GM12801 (cell line): ENCODE data around the gene TRUB2.

ENCODE experiments used
- CTCF ChIP-seq: IDR thresholded peaks from one replicate; pipeline ENCODE4 v1.5.1; 2011; ENCODE audit warnings: control low read depth; ENCODE audit not compliant: insufficient read length; ENCODE audit errors: extremely low read depth

The TRUB2 gene

GRCh38 chr9:128322404-128323211 is at the start of gene TRUB2, which contains the start of gene COQ4:
TRUB2 (minus strand) TSS chr9:128322447; CDS start chr9:128322408, 39 bp downstream.
COQ4 (plus strand) TSS chr9:128322839; CDS start chr9:128322859, 20 bp downstream.
- TF ChIP-seq CTCF: no peak

- no peak for TF ChIP-seq CTCF
Observed at GRCh38 chr9:128371630-128372117, 49.4 kb upstream of the TRUB2 start.

- no peak for TF ChIP-seq CTCF
Observed at GRCh38 chr9:128370752-128371629, 48.7 kb upstream of the TRUB2 start, which contains the start of gene URM1. URM1 (plus strand) TSS chr9:128371374; CDS start chr9:128371381, 7 bp downstream.

GRCh38 chr9:128370367-128370751 is 48.1 kb upstream of the TRUB2 start:
- TF ChIP-seq CTCF: no peak

GRCh38 chr9:128369024-128369706 is 46.9 kb upstream of the TRUB2 start:
- no peak for TF ChIP-seq CTCF

- no peak for TF ChIP-seq CTCF
Observed at GRCh38 chr9:128365525-128365924, 43.3 kb upstream of the TRUB2 start.
